HepG2 (cell line): ENCODE measurements around the gene FAM228B. TPM values are rescaled to one million over a fixed set of nuclear protein-coding genes. Genes with fewer than 3 reads are reported as not detected.

Experiments
- AKAP8 ChIP-seq: sonication (generic); formaldehyde crosslinking; IDR thresholded peaks from 2 replicates; pipeline ENCODE4 v1.5.1; 2020; ENCODE audit warnings: mild to moderate bottlenecking, missing genetic modification reagents
- ARNT ChIP-seq: fragments of 450-650 bp; IDR thresholded peaks from 2 replicates; pipeline ENCODE4 v1.6.1; 2017
- BRD4 ChIP-seq: sonication (generic); formaldehyde crosslinking; IDR thresholded peaks from 2 replicates; pipeline ENCODE4 v1.4.0; 2020; ENCODE audit warnings: missing genetic modification reagents
- CREB1 ChIP-seq, 2 experiments: fragments of 450-650 bp in 1 of 2; IDR thresholded peaks; 2 replicates each; pipeline ENCODE4 v1.6.1; 2016 to 2017; ENCODE audit warnings: control low read depth in 1 of 2, mild to moderate bottlenecking in 1 of 2, missing compliant biosample characterization in 1 of 2, missing genetic modification characterization in 1 of 2
- FOXO1 ChIP-seq: sonication (generic); formaldehyde crosslinking; IDR thresholded peaks from 2 replicates; pipeline ENCODE4 v1.4.0; 2020; ENCODE audit warnings: missing genetic modification reagents
- HNF4A ChIP-seq: sonication (generic); formaldehyde crosslinking; IDR thresholded peaks from 2 replicates; pipeline ENCODE4 v1.4.0; 2020; ENCODE audit warnings: missing genetic modification reagents
- MAFF ChIP-seq: IDR thresholded peaks from 2 replicates; pipeline ENCODE4 v1.6.1; 2011; ENCODE audit warnings: low read depth, low read length, improper control_type of control experiment
- MBD4 ChIP-seq: IDR thresholded peaks from 2 replicates; pipeline ENCODE4 v1.6.1; 2012; ENCODE audit warnings: low read length, inconsistent platforms, borderline replicate concordance
- MYNN ChIP-seq: sonication (generic); formaldehyde crosslinking; IDR thresholded peaks from 2 replicates; pipeline ENCODE4 v1.4.0; 2020; ENCODE audit warnings: mild to moderate bottlenecking, low read depth, missing genetic modification reagents
- NFE2L2 ChIP-seq: fragments of 150-350 bp; IDR thresholded peaks from 2 replicates; pipeline ENCODE4 v1.6.1; 2014; ENCODE audit warnings: low read length
- RFX1 ChIP-seq: fragments of 450-650 bp; IDR thresholded peaks from 2 replicates; pipeline ENCODE4 v1.6.1; 2017
- SKI ChIP-seq: fragments of 450-650 bp; IDR thresholded peaks from one replicate; pipeline ENCODE4 v1.6.1; 2018; ENCODE audit warnings: mild to moderate bottlenecking; ENCODE audit not compliant: partially characterized antibody
- SMARCC2 ChIP-seq: fragments of 450-650 bp; IDR thresholded peaks from 2 replicates; pipeline ENCODE4 v1.6.1; 2017; ENCODE audit warnings: antibody characterized with exemption, mild to moderate bottlenecking
- SP5 ChIP-seq: IDR thresholded peaks from 2 replicates; pipeline ENCODE4 v1.6.1; 2016; ENCODE audit warnings: low read depth, borderline replicate concordance
- YEATS2 ChIP-seq: sonication (generic); formaldehyde crosslinking; IDR thresholded peaks from 2 replicates; pipeline ENCODE4 v1.4.0; 2020; ENCODE audit warnings: missing genetic modification reagents, borderline replicate concordance
- ZBTB8A ChIP-seq: sonication (generic); formaldehyde crosslinking; IDR thresholded peaks from 2 replicates; pipeline ENCODE4 v1.4.0; 2020; ENCODE audit warnings: mild to moderate bottlenecking, low read depth, missing genetic modification reagents, borderline replicate concordance
- ZFP36 ChIP-seq: fragments of 150-350 bp; IDR thresholded peaks from 2 replicates; pipeline ENCODE4 v1.6.1; 2018; ENCODE audit warnings: borderline replicate concordance, low read length, low read depth; ENCODE audit not compliant: partially characterized antibody
- ZNF12 ChIP-seq: sonication (generic); formaldehyde crosslinking; IDR thresholded peaks from 2 replicates; pipeline ENCODE4 v1.5.0; 2020; ENCODE audit warnings: missing genetic modification reagents
- ZNF160 ChIP-seq: sonication (generic); formaldehyde crosslinking; IDR thresholded peaks from 2 replicates; pipeline ENCODE4 v1.8.0; 2022; ENCODE audit warnings: mild to moderate bottlenecking, inconsistent platforms, missing genetic modification reagents
- ZNF24 ChIP-seq: fragments of 450-650 bp; IDR thresholded peaks from 2 replicates; pipeline ENCODE4 v1.6.1; 2017; ENCODE audit warnings: antibody characterized with exemption, mild to moderate bottlenecking
- ZNF260 ChIP-seq: sonication (generic); formaldehyde crosslinking; IDR thresholded peaks from 2 replicates; pipeline ENCODE4 v1.4.0; 2020; ENCODE audit warnings: missing genetic modification reagents, low read depth, mild to moderate bottlenecking, borderline replicate concordance
- ZNF274 ChIP-seq: sonication (generic); formaldehyde crosslinking; IDR thresholded peaks from 2 replicates; pipeline ENCODE4 v1.5.1; 2020; ENCODE audit warnings: mild to moderate bottlenecking, missing genetic modification reagents
- ZNF614 ChIP-seq: IDR thresholded peaks from 2 replicates; pipeline ENCODE4 v1.6.1; 2018; ENCODE audit warnings: missing biosample characterization, missing genetic modification reagents, inconsistent platforms, borderline replicate concordance
- ZNF782 ChIP-seq: sonication (generic); formaldehyde crosslinking; IDR thresholded peaks from 2 replicates; pipeline ENCODE4 v1.4.0; 2020; ENCODE audit warnings: missing genetic modification reagents, mild to moderate bottlenecking, borderline replicate concordance
- polyA plus RNA-seq, 8 experiments: library from polyadenylated mRNA; depleted of rRNA in 3 of 8; stranded (reverse) in 7 of 8; unstranded in 1 of 8; fragments of >200 nt; fragmentation: Illumina TruSeq in 4 of 8; extraction: Trizol in 4 of 8; gene quantifications; 2 replicates each; pipeline versions ENCODE4 v1.2.1 to v1.2.3, GENCODE V29; 2011 to 2016; ENCODE audit warnings: low read depth in 4 of 8, missing spikeins in 1 of 8, mixed read lengths in 1 of 8; ENCODE audit not compliant: insufficient read depth in 1 of 8
- total RNA-seq, 5 experiments: library from RNA; depleted of rRNA; stranded (reverse); fragments of >200 nt; fragmentation: Illumina TruSeq; extraction: Trizol; gene quantifications; 2 replicates each; pipeline ENCODE4 v1.2.3, GENCODE V29; 2016; ENCODE audit warnings: low read depth in 1 of 5
- TF ChIP-seq, protein P1 (sequence below): sonication (generic); formaldehyde crosslinking; IDR thresholded peaks from 2 replicates; pipeline ENCODE4 v1.5.0; 2020; ENCODE audit warnings: missing genetic modification reagents, mild to moderate bottlenecking, borderline replicate concordance
- TF ChIP-seq, protein P2 (sequence below): sonication (generic); formaldehyde crosslinking; IDR thresholded peaks from 2 replicates; pipeline ENCODE4 v1.4.0; 2020; ENCODE audit warnings: missing genetic modification reagents
- TF ChIP-seq, protein P3 (sequence below): sonication (generic); formaldehyde crosslinking; IDR thresholded peaks from 2 replicates; pipeline ENCODE4 v1.5.0; 2020; ENCODE audit warnings: mild to moderate bottlenecking, missing genetic modification reagents, moderate library complexity

Gene FAM228B
- total and polyA plus RNA-seq, 2 of the 13 experiments (the other 11 are each of a cell fraction or from before 2014, with no cell fraction given) = 0.79 to 1.1 TPM

DNA sequence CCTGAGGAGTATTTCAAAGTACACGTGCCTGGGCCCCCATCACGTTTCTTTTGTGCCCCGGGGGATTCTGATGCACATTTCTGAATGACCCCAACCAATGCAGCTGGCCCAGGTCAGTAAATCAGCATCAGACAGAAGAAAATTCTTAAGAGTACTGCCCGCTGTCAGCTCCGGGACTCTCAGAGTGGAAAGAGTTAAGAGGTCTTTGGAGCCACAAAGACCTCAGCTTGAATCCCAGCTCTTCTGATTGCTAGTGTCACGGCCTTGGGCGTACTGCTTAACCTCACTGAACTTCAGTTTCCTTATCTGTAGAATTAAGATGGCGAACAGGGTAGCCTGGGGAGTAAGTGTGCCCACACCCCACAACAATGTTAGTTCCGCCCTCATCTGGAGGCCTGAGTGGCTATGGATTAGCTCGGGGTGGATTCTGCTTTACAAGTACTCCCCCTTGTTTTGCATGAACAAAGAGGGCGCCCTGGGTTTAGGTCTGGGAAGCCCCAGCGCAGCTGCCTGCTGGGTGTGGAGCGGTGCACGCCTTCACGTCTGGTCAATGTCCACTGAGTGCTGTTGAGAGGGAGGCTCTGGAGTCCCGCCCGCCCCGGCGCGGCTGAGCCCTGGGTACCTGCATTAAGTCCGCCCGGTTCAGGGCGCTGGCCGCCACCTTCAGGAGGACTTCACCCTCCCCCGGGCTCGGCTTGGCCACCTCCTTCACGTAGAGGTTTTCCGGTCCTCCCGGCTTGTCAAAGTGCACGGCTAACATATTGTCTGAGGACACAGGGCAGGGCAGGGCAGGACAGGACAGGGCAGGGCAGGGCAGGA lies 39.5 kb upstream of the FAM228B start (continued):
- peak; percentile 76 for TF ChIP-seq YEATS2 (CRISPR knock-in tag)
- TF ChIP-seq ZNF12 (CRISPR knock-in tag) = peak; percentile 44; the same call in 1 of the 2 replicates
- TF ChIP-seq, protein P1, sequence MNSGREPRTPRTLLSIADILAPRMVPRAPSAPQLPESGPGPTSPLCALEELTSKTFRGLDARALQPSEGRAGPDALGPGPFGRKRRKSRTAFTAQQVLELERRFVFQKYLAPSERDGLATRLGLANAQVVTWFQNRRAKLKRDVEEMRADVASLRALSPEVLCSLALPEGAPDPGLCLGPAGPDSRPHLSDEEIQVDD (CRISPR knock-in tag) = no peak
- no peak for TF ChIP-seq MBD4
- TF ChIP-seq ZNF782 (CRISPR knock-in tag) = peak; percentile 89
- peak; percentile 18 for TF ChIP-seq ZNF160
- TF ChIP-seq SKI = no peak
- TF ChIP-seq AKAP8 (CRISPR knock-in tag) = peak; percentile 82
- TF ChIP-seq ZBTB8A (CRISPR knock-in tag) = peak; percentile 61; the same call in 1 of the 2 replicates
- TF ChIP-seq ZFP36 = no peak
- TF ChIP-seq, protein P2, sequence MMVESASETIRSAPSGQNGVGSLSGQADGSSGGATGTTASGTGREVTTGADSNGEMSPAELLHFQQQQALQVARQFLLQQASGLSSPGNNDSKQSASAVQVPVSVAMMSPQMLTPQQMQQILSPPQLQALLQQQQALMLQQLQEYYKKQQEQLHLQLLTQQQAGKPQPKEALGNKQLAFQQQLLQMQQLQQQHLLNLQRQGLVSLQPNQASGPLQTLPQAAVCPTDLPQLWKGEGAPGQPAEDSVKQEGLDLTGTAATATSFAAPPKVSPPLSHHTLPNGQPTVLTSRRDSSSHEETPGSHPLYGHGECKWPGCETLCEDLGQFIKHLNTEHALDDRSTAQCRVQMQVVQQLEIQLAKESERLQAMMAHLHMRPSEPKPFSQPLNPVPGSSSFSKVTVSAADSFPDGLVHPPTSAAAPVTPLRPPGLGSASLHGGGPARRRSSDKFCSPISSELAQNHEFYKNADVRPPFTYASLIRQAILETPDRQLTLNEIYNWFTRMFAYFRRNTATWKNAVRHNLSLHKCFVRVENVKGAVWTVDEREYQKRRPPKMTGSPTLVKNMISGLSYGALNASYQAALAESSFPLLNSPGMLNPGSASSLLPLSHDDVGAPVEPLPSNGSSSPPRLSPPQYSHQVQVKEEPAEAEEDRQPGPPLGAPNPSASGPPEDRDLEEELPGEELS (CRISPR knock-in tag) = peak; percentile 65
- TF ChIP-seq ZNF260 = 0 out of 2 replicates have a peak, but pooled peaks have one; percentile 80
- peak; percentile 84 for TF ChIP-seq ZNF274 (CRISPR knock-in tag)
- TF ChIP-seq NFE2L2 = no peak
- TF ChIP-seq RFX1 = no peak
- TF ChIP-seq, protein P3, sequence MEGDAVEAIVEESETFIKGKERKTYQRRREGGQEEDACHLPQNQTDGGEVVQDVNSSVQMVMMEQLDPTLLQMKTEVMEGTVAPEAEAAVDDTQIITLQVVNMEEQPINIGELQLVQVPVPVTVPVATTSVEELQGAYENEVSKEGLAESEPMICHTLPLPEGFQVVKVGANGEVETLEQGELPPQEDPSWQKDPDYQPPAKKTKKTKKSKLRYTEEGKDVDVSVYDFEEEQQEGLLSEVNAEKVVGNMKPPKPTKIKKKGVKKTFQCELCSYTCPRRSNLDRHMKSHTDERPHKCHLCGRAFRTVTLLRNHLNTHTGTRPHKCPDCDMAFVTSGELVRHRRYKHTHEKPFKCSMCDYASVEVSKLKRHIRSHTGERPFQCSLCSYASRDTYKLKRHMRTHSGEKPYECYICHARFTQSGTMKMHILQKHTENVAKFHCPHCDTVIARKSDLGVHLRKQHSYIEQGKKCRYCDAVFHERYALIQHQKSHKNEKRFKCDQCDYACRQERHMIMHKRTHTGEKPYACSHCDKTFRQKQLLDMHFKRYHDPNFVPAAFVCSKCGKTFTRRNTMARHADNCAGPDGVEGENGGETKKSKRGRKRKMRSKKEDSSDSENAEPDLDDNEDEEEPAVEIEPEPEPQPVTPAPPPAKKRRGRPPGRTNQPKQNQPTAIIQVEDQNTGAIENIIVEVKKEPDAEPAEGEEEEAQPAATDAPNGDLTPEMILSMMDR (CRISPR knock-in tag) = no peak
- TF ChIP-seq HNF4A = peak; percentile 88
- TF ChIP-seq BRD4 (CRISPR knock-in tag) = peak; percentile 46; the same call in 1 of the 2 replicates
- TF ChIP-seq SMARCC2 = no peak
- peak; percentile 57 for TF ChIP-seq FOXO1
- TF ChIP-seq MAFF = no peak
- TF ChIP-seq SP5 (CRISPR knock-in tag) = peak; percentile 59; the same call in 1 of the 2 replicates
- TF ChIP-seq CREB1 (IDR thresholded peaks at IDR 0.05) = no peak
- TF ChIP-seq CREB1 (CRISPR knock-in tag; IDR thresholded peaks at IDR 0.05) = no peak
- TF ChIP-seq ZNF614 = no peak; the same call in 1 of the 2 replicates
- TF ChIP-seq ZNF24 = no peak
- no peak for TF ChIP-seq ARNT
- no peak for TF ChIP-seq MYNN (CRISPR knock-in tag)
